ENCODE data around the gene PDLIM5.

Gene PDLIM5

DNA sequence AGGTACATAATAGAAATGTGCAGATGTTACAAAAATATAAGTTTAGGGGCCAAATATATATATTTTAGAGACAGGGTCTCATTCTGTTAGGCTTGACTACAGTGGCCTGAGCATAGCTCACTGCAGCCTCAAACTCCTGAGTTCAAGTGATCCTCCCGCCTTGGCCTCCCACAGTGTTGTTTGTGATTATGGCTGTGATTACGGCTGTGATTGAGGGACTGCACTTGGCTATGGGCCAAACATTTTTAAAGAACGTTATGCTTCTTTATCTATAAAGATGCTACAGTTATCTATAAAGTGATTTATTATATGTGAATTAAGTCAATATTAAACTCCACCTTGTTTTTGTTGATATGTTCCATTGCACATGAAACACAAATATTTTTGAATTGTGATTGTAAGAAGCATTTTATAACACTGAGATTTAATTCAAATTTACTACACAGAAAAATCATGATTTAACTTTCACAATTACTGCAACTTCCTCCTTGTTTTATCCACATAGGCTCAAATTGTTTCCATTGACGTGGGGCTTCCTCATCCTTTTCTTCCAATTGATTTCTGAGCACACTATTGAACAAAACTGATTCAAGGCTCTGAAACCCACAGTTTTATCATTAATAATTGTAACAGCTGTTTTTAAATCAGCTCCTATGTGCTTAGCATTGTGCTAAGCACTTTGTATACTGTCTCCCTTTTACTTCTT lies 237.6 kb downstream of the PDLIM5 start:
- H3K4me3 ChIP-seq (ENCODE audit: low read length): no peak overlapping the region
- no peaks in the 10 kb centered on the region for H3K27me3 ChIP-seq (ENCODE audit: control insufficient read depth, low read length)
- TF ChIP-seq EZH2phosphoT487 (IDR thresholded peaks at IDR 0.05; ENCODE audit: borderline replicate concordance, low read length): no peak
- TF ChIP-seq, protein P1, sequence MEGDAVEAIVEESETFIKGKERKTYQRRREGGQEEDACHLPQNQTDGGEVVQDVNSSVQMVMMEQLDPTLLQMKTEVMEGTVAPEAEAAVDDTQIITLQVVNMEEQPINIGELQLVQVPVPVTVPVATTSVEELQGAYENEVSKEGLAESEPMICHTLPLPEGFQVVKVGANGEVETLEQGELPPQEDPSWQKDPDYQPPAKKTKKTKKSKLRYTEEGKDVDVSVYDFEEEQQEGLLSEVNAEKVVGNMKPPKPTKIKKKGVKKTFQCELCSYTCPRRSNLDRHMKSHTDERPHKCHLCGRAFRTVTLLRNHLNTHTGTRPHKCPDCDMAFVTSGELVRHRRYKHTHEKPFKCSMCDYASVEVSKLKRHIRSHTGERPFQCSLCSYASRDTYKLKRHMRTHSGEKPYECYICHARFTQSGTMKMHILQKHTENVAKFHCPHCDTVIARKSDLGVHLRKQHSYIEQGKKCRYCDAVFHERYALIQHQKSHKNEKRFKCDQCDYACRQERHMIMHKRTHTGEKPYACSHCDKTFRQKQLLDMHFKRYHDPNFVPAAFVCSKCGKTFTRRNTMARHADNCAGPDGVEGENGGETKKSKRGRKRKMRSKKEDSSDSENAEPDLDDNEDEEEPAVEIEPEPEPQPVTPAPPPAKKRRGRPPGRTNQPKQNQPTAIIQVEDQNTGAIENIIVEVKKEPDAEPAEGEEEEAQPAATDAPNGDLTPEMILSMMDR (IDR thresholded peaks at IDR 0.05; ENCODE audit: low read depth, low read length, poor library complexity, severe bottlenecking): no peak
- no peak overlapping the region for H3K27ac ChIP-seq (ENCODE audit: low read depth, low read length)
- H3K4me1 ChIP-seq (ENCODE audit: control insufficient read depth, low read length): no peaks in the 10 kb centered on the region
- H3K4me2 ChIP-seq (ENCODE audit: low read length): no peak overlapping the region
- no peaks in the 10 kb centered on the region for H3K9me3 ChIP-seq (ENCODE audit: control insufficient read depth, insufficient read depth, low read length)
- no peaks in the 10 kb centered on the region for H3K9me2 ChIP-seq (replicated peaks; ENCODE audit: control insufficient read depth, low read length)
- no peaks in the 10 kb centered on the region for H3F3A ChIP-seq (ENCODE audit: control insufficient read depth, insufficient read depth)
- H3K79me2 ChIP-seq (ENCODE audit: control insufficient read depth, low read length): no peaks in the 10 kb centered on the region
- H3K36me3 ChIP-seq (ENCODE audit: control insufficient read depth, low read length): no peaks in the 10 kb centered on the region
- no peaks in the 10 kb centered on the region for H4K20me1 ChIP-seq (ENCODE audit: control insufficient read depth, insufficient read depth, low read depth, low read length)

DNA sequence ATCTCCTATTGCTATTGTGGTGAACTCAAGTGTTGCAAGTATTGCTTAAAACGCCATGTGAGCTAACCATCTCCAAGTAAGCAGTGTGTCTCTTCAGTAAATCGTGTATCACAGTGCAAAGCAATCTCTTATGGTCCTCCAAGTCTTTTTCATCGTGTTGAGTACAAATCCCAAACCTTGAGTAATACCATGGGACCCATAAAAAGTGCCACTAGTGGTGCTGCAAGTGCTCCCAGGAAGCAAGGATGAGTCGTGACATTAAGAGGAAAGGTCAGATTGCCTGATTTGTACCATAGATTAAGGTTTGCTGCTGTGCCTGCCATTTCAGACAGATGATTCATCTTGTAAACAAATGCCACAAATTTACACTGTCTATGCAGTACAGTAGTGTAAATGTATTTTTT lies 239.1 kb downstream of the PDLIM5 start:
- H3K9me3 ChIP-seq (ENCODE audit: control insufficient read depth, insufficient read depth, low read length): no peaks in the 10 kb centered on the region
- H3K4me2 ChIP-seq (ENCODE audit: low read length): no peak overlapping the region
- no peaks in the 10 kb centered on the region for H3K4me1 ChIP-seq (ENCODE audit: control insufficient read depth, low read length)
- no peak overlapping the region for H3K4me3 ChIP-seq (ENCODE audit: low read length)
- H4K20me1 ChIP-seq (ENCODE audit: control insufficient read depth, insufficient read depth, low read depth, low read length): no peaks in the 10 kb centered on the region
- TF ChIP-seq EZH2phosphoT487 (IDR thresholded peaks at IDR 0.05; ENCODE audit: borderline replicate concordance, low read length): no peak
- TF ChIP-seq, protein P1 (IDR thresholded peaks at IDR 0.05; ENCODE audit: low read depth, low read length, poor library complexity, severe bottlenecking): no peak
- no peak overlapping the region for H3K27ac ChIP-seq (ENCODE audit: low read depth, low read length)
- H3K79me2 ChIP-seq (ENCODE audit: control insufficient read depth, low read length): no peaks in the 10 kb centered on the region
- H3K27me3 ChIP-seq (ENCODE audit: control insufficient read depth, low read length): no peaks in the 10 kb centered on the region
- H3F3A ChIP-seq (ENCODE audit: control insufficient read depth, insufficient read depth): no peaks in the 10 kb centered on the region
- H3K9me2 ChIP-seq (replicated peaks; ENCODE audit: control insufficient read depth, low read length): no peaks in the 10 kb centered on the region
- H3K36me3 ChIP-seq (ENCODE audit: control insufficient read depth, low read length): no peaks in the 10 kb centered on the region

DNA sequence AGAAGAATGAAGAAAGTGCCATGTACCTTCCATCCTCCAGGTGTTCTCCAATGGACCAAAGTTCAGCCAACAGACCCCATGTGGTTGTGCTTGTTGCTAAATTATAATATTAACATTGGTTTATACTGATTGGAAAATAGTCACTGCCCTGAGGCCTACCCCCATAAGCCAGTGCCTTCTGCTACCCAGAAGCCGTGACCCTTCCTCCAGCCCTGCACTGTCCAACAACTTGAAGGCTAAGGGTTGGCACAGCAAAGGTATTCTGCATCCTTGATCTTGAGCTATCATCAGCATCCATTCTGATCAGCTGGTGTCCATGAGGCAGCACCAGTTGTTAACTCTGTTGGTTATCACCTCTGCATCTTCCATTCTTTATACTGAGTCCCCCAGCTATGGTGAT lies 239.8 kb downstream of the PDLIM5 start:
- Histone ChIP-seq H3K79me2 (ENCODE audit: control insufficient read depth, low read length) (no peaks in the 10 kb centered on the region), H4K20me1 (ENCODE audit: control insufficient read depth, insufficient read depth, low read depth, low read length) (no peaks in the 10 kb centered on the region), H3K27me3 (ENCODE audit: control insufficient read depth, low read length) (no peaks in the 10 kb centered on the region), H3K27ac (ENCODE audit: low read depth, low read length) (no peak overlapping the region), H3K4me3 (ENCODE audit: low read length) (no peak overlapping the region), H3K9me2 (replicated peaks; ENCODE audit: control insufficient read depth, low read length) (no peaks in the 10 kb centered on the region), H3F3A (ENCODE audit: control insufficient read depth, insufficient read depth) (no peaks in the 10 kb centered on the region), H3K4me2 (ENCODE audit: low read length) (no peak overlapping the region), H3K4me1 (ENCODE audit: control insufficient read depth, low read length) (no peaks in the 10 kb centered on the region), H3K36me3 (ENCODE audit: control insufficient read depth, low read length) (no peaks in the 10 kb centered on the region), H3K9me3 (ENCODE audit: control insufficient read depth, insufficient read depth, low read length) (no peaks in the 10 kb centered on the region)
- TF ChIP-seq EZH2phosphoT487 (IDR thresholded peaks at IDR 0.05; ENCODE audit: borderline replicate concordance, low read length): no peak
- TF ChIP-seq, protein P1 (IDR thresholded peaks at IDR 0.05; ENCODE audit: low read depth, low read length, poor library complexity, severe bottlenecking): no peak
